Smooth muscle cell (in vitro differentiated cells): ENCODE data around the gene TSFM. TPM values are rescaled to one million over a fixed set of nuclear protein-coding genes. Genes with fewer than 3 reads are reported as not detected.

Source experiments
- DNase-seq: peaks from one replicate; lab custom pipeline; 2025; ENCODE audit not compliant: unreplicated experiment; lab: John Stamatoyannopoulos, UW
- H2AFZ ChIP-seq: fragments of 200-600 bp; sonication (generic); 2 replicates; pipeline ENCODE4 v1.6.0; 2016; ENCODE audit warnings: antibody characterized with exemption, low read depth, mild to moderate bottlenecking
- H3F3A ChIP-seq: fragments of 200-600 bp; sonication (generic); 2 replicates; pipeline ENCODE4 v1.6.0; 2017; ENCODE audit warnings: antibody characterized with exemption, low read depth
- H3K27ac ChIP-seq: fragments of 200-600 bp; sonication (generic); 2 replicates; pipeline ENCODE4 v1.5.1; 2016; ENCODE audit warnings: low read depth, mild to moderate bottlenecking
- H3K27me3 ChIP-seq: fragments of 200-600 bp; sonication (generic); 2 replicates; pipeline ENCODE4 v1.6.1; 2016; ENCODE audit warnings: low read depth, mild to moderate bottlenecking
- H3K36me3 ChIP-seq: fragments of 200-600 bp; sonication (generic); 2 replicates; pipeline ENCODE4 v1.5.1; 2016; ENCODE audit warnings: low read depth
- H3K4me1 ChIP-seq: fragments of 200-600 bp; sonication (generic); 2 replicates; pipeline ENCODE4 v1.5.1; 2016; ENCODE audit warnings: low read depth
- H3K4me2 ChIP-seq: fragments of 200-600 bp; sonication (generic); 2 replicates; pipeline ENCODE4 v1.6.0; 2016; ENCODE audit warnings: mild to moderate bottlenecking
- H3K4me3 ChIP-seq: fragments of 200-600 bp; sonication (generic); 2 replicates; pipeline ENCODE4 v1.5.1; 2016; ENCODE audit warnings: mild to moderate bottlenecking
- H3K79me2 ChIP-seq: fragments of 200-600 bp; sonication (generic); 2 replicates; pipeline ENCODE4 v1.6.0; 2016; ENCODE audit warnings: low read depth, mild to moderate bottlenecking
- H3K9ac ChIP-seq: fragments of 200-600 bp; sonication (generic); 2 replicates; pipeline ENCODE4 v1.6.0; 2016; ENCODE audit warnings: low read depth
- H3K9me3 ChIP-seq: fragments of 200-600 bp; sonication (generic); replicated peaks from 2 replicates; pipeline ENCODE4 v1.5.1; 2016; ENCODE audit warnings: low read depth
- H4K20me1 ChIP-seq: fragments of 200-600 bp; sonication (generic); 2 replicates; pipeline ENCODE4 v1.6.0; 2016; ENCODE audit warnings: low read depth
- WGBS: methylation state at CpG from one replicate; pipeline ENCODE4 v1.1.7; 2016; ENCODE audit warnings: low lambda C conversion rate; 5-methylcytosine and 5-hydroxymethylcytosine counted together
- polyA plus RNA-seq: library from polyadenylated mRNA; unstranded; fragments of >200 nt; fragmentation: Nextera tagmentation; extraction: Ambion mirVana; gene quantifications from 2 replicates; pipeline ENCODE4 v1.2.1, GENCODE V29; 2016
- total RNA-seq: library from RNA; depleted of rRNA; stranded (reverse); fragments of >200 nt; gene quantifications from 2 replicates; pipeline ENCODE4 v1.2.3, GENCODE V29; 2014
- TF ChIP-seq, protein P1 (sequence below): fragments of 200-600 bp; sonication (generic); IDR thresholded peaks from 2 replicates; pipeline ENCODE4 v1.5.1; 2017; ENCODE audit warnings: borderline replicate concordance, mild to moderate bottlenecking, antibody characterized with exemption; ENCODE audit not compliant: insufficient read depth, poor library complexity, severe bottlenecking

The TSFM gene
- total and polyA plus RNA-seq, 2 experiments from 2014 or later: 16.8 to 24.0 TPM

DNA sequence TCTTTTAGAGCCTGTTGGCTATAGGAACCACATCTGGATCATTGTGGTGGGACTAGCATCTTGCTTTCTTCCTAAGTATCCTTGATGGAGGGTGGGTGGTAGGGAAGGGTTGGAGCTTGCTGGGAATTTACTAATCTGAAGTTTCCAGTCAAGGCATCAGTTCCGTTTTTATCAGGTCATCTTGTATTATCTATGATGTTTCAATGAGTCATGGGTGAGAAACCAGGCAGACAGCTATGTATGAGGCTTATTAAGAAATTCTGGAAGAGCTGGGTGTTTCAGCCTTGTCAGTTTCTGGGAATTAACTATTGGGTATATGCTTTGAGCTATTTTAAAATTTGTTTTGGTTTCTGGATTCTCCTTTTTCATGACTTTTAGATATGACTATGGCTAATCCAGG lies 11.3 kb downstream of the TSFM start:
- H3K27me3 ChIP-seq: no peaks in the 10 kb centered on the region
- no peaks in the 10 kb centered on the region for H3F3A ChIP-seq
- no peak for DNase-seq
- peaks cover 12% of the 10 kb centered on the region for H3K36me3 ChIP-seq
- no peak overlapping the region for H3K4me3 ChIP-seq
- no peaks in the 10 kb centered on the region for H3K9me3 ChIP-seq
- no peaks in the 10 kb centered on the region for H4K20me1 ChIP-seq
- no peaks in the 10 kb centered on the region for H3K4me1 ChIP-seq
- TF ChIP-seq, protein P1, sequence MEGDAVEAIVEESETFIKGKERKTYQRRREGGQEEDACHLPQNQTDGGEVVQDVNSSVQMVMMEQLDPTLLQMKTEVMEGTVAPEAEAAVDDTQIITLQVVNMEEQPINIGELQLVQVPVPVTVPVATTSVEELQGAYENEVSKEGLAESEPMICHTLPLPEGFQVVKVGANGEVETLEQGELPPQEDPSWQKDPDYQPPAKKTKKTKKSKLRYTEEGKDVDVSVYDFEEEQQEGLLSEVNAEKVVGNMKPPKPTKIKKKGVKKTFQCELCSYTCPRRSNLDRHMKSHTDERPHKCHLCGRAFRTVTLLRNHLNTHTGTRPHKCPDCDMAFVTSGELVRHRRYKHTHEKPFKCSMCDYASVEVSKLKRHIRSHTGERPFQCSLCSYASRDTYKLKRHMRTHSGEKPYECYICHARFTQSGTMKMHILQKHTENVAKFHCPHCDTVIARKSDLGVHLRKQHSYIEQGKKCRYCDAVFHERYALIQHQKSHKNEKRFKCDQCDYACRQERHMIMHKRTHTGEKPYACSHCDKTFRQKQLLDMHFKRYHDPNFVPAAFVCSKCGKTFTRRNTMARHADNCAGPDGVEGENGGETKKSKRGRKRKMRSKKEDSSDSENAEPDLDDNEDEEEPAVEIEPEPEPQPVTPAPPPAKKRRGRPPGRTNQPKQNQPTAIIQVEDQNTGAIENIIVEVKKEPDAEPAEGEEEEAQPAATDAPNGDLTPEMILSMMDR: no peak
- no peak overlapping the region for H2AFZ ChIP-seq
- H3K79me2 ChIP-seq: peaks cover 3% of the 10 kb centered on the region
- H3K27ac ChIP-seq: peak overlapping the region; percentile 84
- WGBS: 11% methylated on average over 1 of the region's 1 CpG
- peak overlapping the region; percentile 42 for H3K9ac ChIP-seq
- peak overlapping the region; percentile 70 for H3K4me2 ChIP-seq

DNA sequence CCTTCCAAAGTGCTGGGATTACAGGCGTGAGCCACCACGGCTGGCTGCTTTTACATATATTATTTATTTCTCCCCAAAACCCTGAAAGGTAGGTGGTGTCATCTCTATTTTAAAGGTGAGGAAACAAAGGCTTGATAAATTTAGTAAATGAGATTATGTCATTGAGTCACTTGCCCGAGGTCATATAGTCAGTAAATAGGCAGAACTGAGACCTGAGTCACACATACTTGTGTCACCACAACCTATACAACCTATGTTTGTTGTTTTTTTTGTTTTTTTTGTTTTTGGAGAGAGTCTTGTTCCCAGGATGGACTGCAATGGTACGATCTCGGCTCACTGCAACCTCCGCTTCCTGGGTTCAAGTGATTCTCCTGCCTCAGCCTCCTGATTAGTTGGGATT lies 12.8 kb downstream of the TSFM start:
- TF ChIP-seq, protein P1: no peak
- Histone ChIP-seq H3K9me3 (no peaks in the 10 kb centered on the region), H2AFZ (no peak overlapping the region), H3K27me3 (no peaks in the 10 kb centered on the region), H3K9ac (peak overlapping the region; percentile 28), H3K4me1 (no peaks in the 10 kb centered on the region), H3F3A (no peaks in the 10 kb centered on the region), H3K36me3 (peaks cover 16% of the 10 kb centered on the region), H3K27ac (peak overlapping the region; percentile 52), H3K4me2 (no peak overlapping the region), H3K79me2 (peaks cover 3% of the 10 kb centered on the region), H3K4me3 (no peak overlapping the region), H4K20me1 (no peaks in the 10 kb centered on the region)
- WGBS: 84% methylated on average over 6 of the region's 6 CpGs
- DNase-seq: no peak

DNA sequence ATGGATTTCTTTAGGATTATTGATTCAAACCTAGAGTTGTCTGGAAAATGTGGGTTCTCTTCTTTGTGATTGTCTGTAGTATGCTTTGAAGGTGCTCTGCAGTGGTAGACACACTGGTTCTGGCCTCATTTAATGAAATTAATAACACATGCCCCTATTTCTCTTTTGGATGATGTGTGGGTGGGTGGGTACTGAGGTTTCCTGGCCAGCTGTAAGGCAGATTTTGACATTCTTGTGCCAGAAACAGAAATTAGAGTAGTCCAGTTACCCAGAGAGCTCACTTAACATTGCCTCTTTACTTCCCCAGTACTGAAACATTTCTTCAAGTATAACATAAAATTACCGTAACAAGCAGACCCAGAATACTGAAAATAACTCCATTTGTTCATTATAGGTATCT lies 14.4 kb downstream of the TSFM start:
- no peaks in the 10 kb centered on the region for H3K9me3 ChIP-seq
- WGBS: 95% methylated on average over 1 of the region's 1 CpG
- no peaks in the 10 kb centered on the region for H3K4me1 ChIP-seq
- no peak overlapping the region for H3K27ac ChIP-seq
- TF ChIP-seq, protein P1: no peak
- no peak overlapping the region for H3K4me2 ChIP-seq
- no peak overlapping the region for H3K4me3 ChIP-seq
- peaks cover 10% of the 10 kb centered on the region for H3K36me3 ChIP-seq
- H3K79me2 ChIP-seq: peaks cover 3% of the 10 kb centered on the region
- H4K20me1 ChIP-seq: no peaks in the 10 kb centered on the region
- no peaks in the 10 kb centered on the region for H3F3A ChIP-seq
- H3K27me3 ChIP-seq: no peaks in the 10 kb centered on the region
- no peak overlapping the region for H2AFZ ChIP-seq
- DNase-seq: no peak
- no peak overlapping the region for H3K9ac ChIP-seq

DNA sequence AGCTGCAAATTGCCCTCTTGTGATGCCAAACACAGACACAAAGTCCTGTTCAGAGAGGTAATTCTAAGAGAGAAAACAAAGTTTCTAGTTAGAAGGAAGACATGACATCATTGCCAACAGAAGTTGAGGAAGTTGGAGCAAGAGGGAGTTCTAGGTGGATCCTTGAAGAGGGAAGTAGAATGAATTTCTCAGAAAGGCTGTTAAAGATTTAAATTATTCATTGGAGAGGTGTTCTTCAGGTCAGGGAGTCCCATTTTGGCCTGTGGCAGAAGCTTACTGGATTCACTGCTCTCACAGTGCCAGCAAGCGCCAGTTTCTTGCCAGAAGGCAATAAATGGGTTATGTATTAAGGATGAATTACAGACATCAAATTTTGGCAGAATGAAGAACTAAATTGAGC lies 15.3 kb downstream of the TSFM start:
- peaks cover 7% of the 10 kb centered on the region for H3K36me3 ChIP-seq
- H3K27ac ChIP-seq: no peak overlapping the region
- H3K79me2 ChIP-seq: peaks cover 3% of the 10 kb centered on the region
- no peak overlapping the region for H3K4me2 ChIP-seq
- H3F3A ChIP-seq: no peaks in the 10 kb centered on the region
- DNase-seq: no peak
- no peaks in the 10 kb centered on the region for H4K20me1 ChIP-seq
- TF ChIP-seq, protein P1: no peak
- no peak overlapping the region for H3K9ac ChIP-seq
- 95% methylated on average over 1 of the region's 1 CpG for WGBS
- H3K9me3 ChIP-seq: no peaks in the 10 kb centered on the region
- no peak overlapping the region for H3K4me3 ChIP-seq
- H3K27me3 ChIP-seq: no peaks in the 10 kb centered on the region
- H3K4me1 ChIP-seq: no peaks in the 10 kb centered on the region
- no peak overlapping the region for H2AFZ ChIP-seq
